Psoas muscle (tissue), 8 donors: ENCODE results near the gene CLHC1. TPM values are rescaled to one million over a fixed set of nuclear protein-coding genes. Genes with fewer than 3 reads are reported as not detected.

Experiments
- ATAC-seq, 4 donors: fragments of 200-7000 bp; cut with Tn5 transposase; one replicate each; pipeline ENCODE4 v1.9.1; 2020; ENCODE audit warnings: moderate library complexity in 3 of 4, mild to moderate bottlenecking in 2 of 4
- DNase-seq, 2 donors: peaks; one replicate each; pipeline ENCODE4 v3.0.0-alpha.2; 2020
- H3K27ac ChIP-seq: fragments of 200-600 bp; one replicate; pipeline ENCODE4 v1.8.0; 2022
- H3K27me3 ChIP-seq, 3 donors: fragments of 200-600 bp in 1 of 3; one replicate each; pipeline versions ENCODE4 v1.6.1 to v1.8.0; 2013 to 2022; ENCODE audit warnings: low read length in 2 of 3, mild to moderate bottlenecking in 2 of 3, moderate library complexity in 1 of 3; ENCODE audit not compliant: insufficient read depth in 3 of 3
- H3K36me3 ChIP-seq, 2 donors: fragments of 200-600 bp in 1 of 2; one replicate each; pipeline versions ENCODE4 v1.6.1 to v1.8.0; 2013 to 2022; ENCODE audit warnings: low read depth in 1 of 2, mild to moderate bottlenecking in 1 of 2, moderate library complexity in 1 of 2; ENCODE audit not compliant: insufficient read depth in 1 of 2
- H3K4me1 ChIP-seq: fragments of 200-600 bp; one replicate; pipeline ENCODE4 v1.8.0; 2022
- H3K4me3 ChIP-seq: fragments of 200-600 bp; one replicate; pipeline ENCODE4 v1.8.0; 2022; ENCODE audit warnings: mild to moderate bottlenecking
- H3K9me3 ChIP-seq: fragments of 200-600 bp; one replicate; pipeline ENCODE4 v1.8.0; 2022
- WGBS, 3 donors: extraction: QIAGEN DNeasy Blood & Tissue Kit; methylation state at CpG; one replicate each; pipeline versions ENCODE4 v1.1.6 to v1.1.7; 2013; 5-methylcytosine and 5-hydroxymethylcytosine counted together
- intact Hi-C, 2 donors: fragments of 100-400 bp; cut with DNase I; formaldehyde crosslinking; loops; one replicate each; pipeline versions ENCODE4 v1.11.0 to v1.14.2; 2022
- polyA plus RNA-seq, 3 donors: library from polyadenylated mRNA; stranded (reverse); fragments of 200-250 nt; gene quantifications; one replicate each; pipeline ENCODE4 v1.2.3, GENCODE V29; 2013
- total RNA-seq, 4 donors: library from RNA; stranded (reverse); fragmentation: NEBNext Ultra II Directional in 2 of 4; extraction: Animal tissue kit (Norgen Biotek cat#: 25700) in 2 of 4; gene quantifications; one replicate each; pipeline versions ENCODE4 v1.2.1 to v1.2.4, GENCODE V29; 2021 to 2023
- TF ChIP-seq, protein P1 (sequence below): fragments of 200-600 bp; IDR thresholded peaks from one replicate; pipeline ENCODE4 v1.8.0; 2022; ENCODE audit warnings: antibody characterized with exemption
- donor health status: healthy with polysubstance abuse.
- donor health status: DM: no; HTN: no; CAD: no; lungs with moderate emphysema.
- donor health status: Bipolar disorder and iron deficiency.
- donor health status: healthy.
- donor health status: DM: yes; HTN: yes; CAD: no.
- donor health status: DM: no; HTN: no; CAD: no.
- donor health status: DM: no; HTN: no; CAD: no.
- donor health status: DM: yes; HTN: yes; CAD: no.

The CLHC1 gene
- total and polyA plus RNA-seq, 7 donors: 0.47 to 6.8 (median 3.2) TPM

DNA sequence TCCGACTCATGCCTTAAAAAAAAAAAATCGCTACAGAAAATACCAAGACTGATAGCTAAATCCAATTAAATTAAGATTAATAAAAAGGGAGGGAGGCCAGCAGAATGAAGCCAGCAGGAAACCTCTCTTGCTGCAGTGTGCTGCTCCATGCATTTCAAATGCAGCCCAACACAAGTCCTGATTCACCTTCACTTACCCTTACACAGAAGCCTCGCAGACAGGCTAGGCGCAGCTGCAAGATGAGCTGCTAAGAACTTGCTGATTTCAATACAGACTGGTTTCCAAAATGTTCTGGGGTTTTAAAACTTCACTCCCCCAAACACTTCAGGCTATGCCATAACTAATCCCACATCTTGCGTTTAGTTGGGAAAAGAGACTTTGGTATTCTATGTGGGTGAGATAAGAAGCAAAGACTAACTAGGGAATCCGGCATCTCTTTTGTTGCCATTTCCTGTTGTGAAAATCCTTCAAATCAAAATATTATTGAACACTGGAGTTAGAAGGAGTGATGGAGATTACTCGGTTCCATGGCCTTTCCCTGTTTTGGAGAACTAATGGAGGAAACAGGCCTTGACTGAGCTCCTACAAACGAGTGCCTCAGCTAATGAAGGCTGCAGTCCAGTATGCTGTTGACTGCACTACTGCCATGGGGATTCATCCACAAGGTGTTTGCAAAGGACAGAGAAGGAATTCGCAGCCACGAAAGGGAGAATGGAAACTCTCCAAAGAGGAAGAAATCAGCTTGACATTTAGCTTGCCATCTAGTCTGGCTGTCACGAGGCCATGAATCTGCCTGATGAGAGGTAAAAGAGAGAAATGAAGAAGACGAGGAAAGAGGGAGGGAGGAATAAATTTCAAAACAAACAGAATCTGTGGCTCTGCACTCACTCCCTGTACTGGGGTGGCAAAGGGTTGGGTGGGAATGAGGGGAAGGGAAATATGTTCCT lies 67.3 kb downstream of the CLHC1 start:
- Histone ChIP-seq H3K9me3 (no peaks in the 10 kb centered on the region), H3K27ac (no peak overlapping the region), H3K4me1 (no peaks in the 10 kb centered on the region), H3K4me3 (no peak overlapping the region), H3K36me3 (no peaks in the 10 kb centered on the region), H3K27me3 (no peaks in the 10 kb centered on the region)
- DNase-seq (no peak), ATAC-seq (no peak)
- intact Hi-C loops: loop anchor here in 1 of 2 donors (5.0 kb wide), 2 partner anchors 143 to 263 kb away; no protein-coding TSS in a partner anchor
- WGBS, 3 donors: 89 to 93% (median 90%) methylated on average over 12 of the region's 12 CpGs
- TF ChIP-seq, protein P1, sequence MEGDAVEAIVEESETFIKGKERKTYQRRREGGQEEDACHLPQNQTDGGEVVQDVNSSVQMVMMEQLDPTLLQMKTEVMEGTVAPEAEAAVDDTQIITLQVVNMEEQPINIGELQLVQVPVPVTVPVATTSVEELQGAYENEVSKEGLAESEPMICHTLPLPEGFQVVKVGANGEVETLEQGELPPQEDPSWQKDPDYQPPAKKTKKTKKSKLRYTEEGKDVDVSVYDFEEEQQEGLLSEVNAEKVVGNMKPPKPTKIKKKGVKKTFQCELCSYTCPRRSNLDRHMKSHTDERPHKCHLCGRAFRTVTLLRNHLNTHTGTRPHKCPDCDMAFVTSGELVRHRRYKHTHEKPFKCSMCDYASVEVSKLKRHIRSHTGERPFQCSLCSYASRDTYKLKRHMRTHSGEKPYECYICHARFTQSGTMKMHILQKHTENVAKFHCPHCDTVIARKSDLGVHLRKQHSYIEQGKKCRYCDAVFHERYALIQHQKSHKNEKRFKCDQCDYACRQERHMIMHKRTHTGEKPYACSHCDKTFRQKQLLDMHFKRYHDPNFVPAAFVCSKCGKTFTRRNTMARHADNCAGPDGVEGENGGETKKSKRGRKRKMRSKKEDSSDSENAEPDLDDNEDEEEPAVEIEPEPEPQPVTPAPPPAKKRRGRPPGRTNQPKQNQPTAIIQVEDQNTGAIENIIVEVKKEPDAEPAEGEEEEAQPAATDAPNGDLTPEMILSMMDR: no peak

DNA sequence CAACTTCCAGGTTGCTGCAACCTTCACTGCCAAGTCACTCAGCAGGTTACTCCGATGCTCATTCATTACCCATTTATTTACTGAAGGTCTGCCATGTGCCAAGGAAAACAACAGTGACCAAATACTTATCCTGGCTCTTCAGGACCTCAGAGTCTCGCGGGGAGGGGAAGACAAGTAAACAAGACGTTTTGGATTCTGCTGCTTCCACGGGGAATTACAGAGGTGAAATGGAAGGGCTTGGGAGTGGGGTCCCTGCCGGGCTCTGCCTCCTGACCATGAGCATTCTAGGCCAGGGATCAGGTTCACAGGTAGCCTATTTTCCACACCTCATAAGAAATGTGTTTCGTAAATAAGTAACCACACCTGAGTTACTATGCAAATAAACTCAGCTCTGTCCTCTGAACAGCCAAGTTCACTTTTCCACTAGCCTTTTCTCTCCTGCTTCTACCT lies 68.1 kb downstream of the CLHC1 start:
- ATAC-seq (no peak), DNase-seq (no peak)
- Histone ChIP-seq H3K27me3 (no peaks in the 10 kb centered on the region), H3K9me3 (no peaks in the 10 kb centered on the region), H3K27ac (no peak overlapping the region), H3K4me3 (no peak overlapping the region), H3K36me3 (no peaks in the 10 kb centered on the region), H3K4me1 (peaks cover 8% of the 10 kb centered on the region)
- intact Hi-C loops: loop anchor here in 1 of 2 donors (5.0 kb wide), 1 partner anchor 142 kb away; no protein-coding TSS in a partner anchor
- 76 to 79% (median 77%) methylated on average over 7 of the region's 7 CpGs for WGBS, 3 donors
- TF ChIP-seq, protein P1: no peak

DNA sequence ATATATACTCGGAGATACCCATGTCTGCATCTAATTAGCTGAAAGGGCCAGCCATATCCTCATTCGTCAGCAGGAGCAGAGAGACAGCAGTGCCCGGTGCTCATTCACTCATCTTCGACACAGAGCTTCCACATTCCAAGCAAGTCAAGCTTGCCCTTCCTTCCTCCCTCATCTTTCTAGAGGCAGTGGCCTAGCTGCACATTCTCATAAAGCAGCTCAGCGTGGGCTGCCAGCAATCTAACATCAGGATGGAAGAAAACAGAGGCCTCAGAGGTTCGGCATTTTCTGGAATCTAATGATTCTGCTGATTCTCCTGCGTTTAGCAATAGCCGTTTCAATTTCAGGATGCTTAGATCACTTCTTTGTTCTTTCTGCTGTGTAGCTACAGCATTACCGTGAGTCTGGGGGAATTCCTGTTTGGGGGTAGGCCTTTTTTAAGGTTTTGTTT lies 68.8 kb downstream of the CLHC1 start:
- ATAC-seq (no peak), DNase-seq (no peak)
- Histone ChIP-seq H3K27ac (no peak overlapping the region), H3K4me3 (no peak overlapping the region), H3K36me3 (no peaks in the 10 kb centered on the region), H3K9me3 (no peaks in the 10 kb centered on the region), H3K4me1 (peaks cover 14% of the 10 kb centered on the region), H3K27me3 (no peaks in the 10 kb centered on the region)
- TF ChIP-seq, protein P1: no peak
- 57 to 72% (median 61%) methylated on average over 9 of the region's 9 CpGs for WGBS, 3 donors
- intact Hi-C loops: loop anchor here in 1 of 2 donors (5.0 kb wide), 1 partner anchor 141 kb away; no protein-coding TSS in a partner anchor

DNA sequence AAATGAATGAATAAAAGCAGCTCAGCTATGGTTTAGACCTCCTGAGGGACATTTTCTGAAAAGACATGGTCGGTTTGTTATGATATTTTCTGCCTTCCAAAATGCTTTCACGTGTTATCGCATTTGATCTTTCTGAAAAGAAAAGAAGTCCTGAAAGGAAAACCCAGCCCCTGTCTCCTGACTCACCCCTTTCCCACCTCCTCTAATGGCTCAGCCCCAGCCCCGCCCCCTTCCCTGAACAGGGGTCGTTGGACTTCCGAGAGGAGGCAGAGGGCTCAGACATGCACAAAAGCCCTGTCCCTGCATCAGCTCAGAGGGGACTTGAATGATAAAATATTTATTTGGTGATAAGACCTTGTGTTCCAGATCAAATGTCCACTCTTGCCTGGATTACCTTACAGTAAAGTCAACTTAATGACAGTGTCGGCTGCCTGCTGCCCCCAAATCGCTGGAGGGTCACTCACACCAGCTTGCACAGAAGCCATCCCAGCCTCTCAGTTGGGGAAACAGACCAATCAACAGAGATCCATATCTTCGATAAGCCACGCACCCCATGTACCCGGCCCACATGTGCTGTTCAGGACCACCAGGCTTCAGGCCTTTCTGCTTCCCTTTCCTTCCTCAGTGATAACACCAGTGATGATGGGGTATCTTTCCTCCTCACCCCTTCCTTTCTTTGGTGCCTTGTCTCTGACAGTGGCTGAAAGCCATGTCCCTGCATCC lies 69.6 kb downstream of the CLHC1 start:
- DNase-seq (no peak), ATAC-seq (no peak)
- Histone ChIP-seq H3K27ac (no peak overlapping the region), H3K9me3 (no peaks in the 10 kb centered on the region), H3K4me3 (no peak overlapping the region), H3K4me1 (peaks cover 14% of the 10 kb centered on the region), H3K27me3 (no peaks in the 10 kb centered on the region), H3K36me3 (no peaks in the 10 kb centered on the region)
- intact Hi-C loops: loop anchor here in 1 of 2 donors (5.0 kb wide), 1 partner anchor 140 kb away; no protein-coding TSS in a partner anchor
- TF ChIP-seq, protein P1: no peak
- WGBS, 3 donors: 75 to 86% (median 77%) methylated on average over 11 of the region's 11 CpGs
